ENCODE results near the gene HK3. TPM values are rescaled to one million over a fixed set of nuclear protein-coding genes. Genes with fewer than 3 reads are reported as not detected.

The HK3 gene
- total RNA-seq, 1 experiment from 2014 or later: not detected

GRCh38 chr5:176847726-176848290, 51.3 kb downstream of the HK3 start:
- peak; percentile 78 for DNase-seq
- Histone ChIP-seq H3K27me3 (ENCODE audit: control insufficient read depth, insufficient read depth, low read length) (no peaks in the 10 kb centered on the region), H3K4me3 (ENCODE audit: insufficient read depth, low read depth, low read length) (no peak overlapping the region), H3K36me3 (replicated peaks; ENCODE audit: control insufficient read depth, insufficient read depth, low read length) (no peaks in the 10 kb centered on the region)

GRCh38 chr5:176847148-176847547, 52.0 kb downstream of the HK3 start:
- H3K36me3 ChIP-seq (replicated peaks; ENCODE audit: control insufficient read depth, insufficient read depth, low read length): no peaks in the 10 kb centered on the region
- DNase-seq: no peak
- H3K4me3 ChIP-seq (ENCODE audit: insufficient read depth, low read depth, low read length): no peak overlapping the region
- H3K27me3 ChIP-seq (ENCODE audit: control insufficient read depth, insufficient read depth, low read length): no peaks in the 10 kb centered on the region

DNA sequence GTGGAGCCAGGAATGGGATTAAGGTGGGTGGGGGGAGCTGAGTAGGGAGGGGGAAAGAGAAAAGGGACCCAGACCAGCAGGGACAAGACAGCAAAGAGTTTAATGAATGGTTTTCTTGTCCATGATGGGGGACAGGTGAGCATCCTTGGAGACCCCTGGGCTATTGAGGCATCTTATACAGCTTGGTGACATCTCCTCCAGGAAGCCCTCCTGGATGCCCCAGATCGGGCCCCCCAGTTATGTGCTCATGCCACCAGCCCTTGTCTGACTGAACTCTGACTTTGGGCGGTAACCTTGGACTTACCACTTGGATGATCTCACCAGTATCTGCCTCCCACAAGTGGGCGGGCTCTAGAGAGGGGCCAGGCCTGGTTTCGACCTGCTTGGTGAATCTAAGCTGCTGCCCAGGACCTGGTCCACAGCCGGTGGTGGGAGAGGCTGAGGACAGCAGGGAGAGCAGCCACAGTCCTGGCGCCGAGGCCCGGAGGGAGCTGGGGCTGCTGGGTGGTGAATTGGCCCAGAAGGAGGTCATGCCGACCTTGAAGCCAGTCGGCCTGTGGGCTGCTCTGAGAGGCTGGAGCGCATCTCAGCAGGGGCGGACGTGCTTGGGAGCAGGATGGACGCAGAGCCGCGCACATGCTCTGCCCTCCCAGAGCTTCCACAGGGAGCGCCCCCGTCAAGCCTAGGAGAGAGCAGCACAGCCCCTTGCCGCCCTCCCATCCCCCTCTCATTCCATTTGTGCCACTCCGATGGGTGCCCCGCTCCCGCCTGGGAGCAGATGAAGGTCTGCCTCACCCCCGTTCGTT, 52.6 kb downstream of the HK3 start:
- Histone ChIP-seq H3K36me3 (replicated peaks; ENCODE audit: control insufficient read depth, insufficient read depth, low read length) (no peaks in the 10 kb centered on the region), H3K27me3 (ENCODE audit: control insufficient read depth, insufficient read depth, low read length) (no peaks in the 10 kb centered on the region), H3K4me3 (ENCODE audit: insufficient read depth, low read depth, low read length) (no peak overlapping the region)
- no peak for DNase-seq

DNA sequence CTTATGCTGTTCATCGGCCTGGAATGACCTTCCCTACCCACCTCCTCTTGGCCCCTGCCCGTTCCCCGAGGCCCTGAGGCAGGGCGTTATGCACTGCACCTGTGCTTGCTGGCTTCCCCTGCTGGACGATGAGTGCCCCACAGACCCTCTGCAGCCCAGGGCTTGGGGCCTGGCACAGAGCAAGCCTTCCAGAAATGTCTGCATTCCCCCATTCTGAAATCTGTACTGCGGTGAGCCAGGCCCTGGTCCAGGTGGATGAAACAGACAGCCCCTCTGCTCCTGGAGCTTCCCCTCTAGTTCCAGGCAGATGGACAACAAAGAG, 53.8 kb downstream of the HK3 start:
- Histone ChIP-seq H3K4me3 (ENCODE audit: insufficient read depth, low read depth, low read length) (no peak overlapping the region), H3K36me3 (replicated peaks; ENCODE audit: control insufficient read depth, insufficient read depth, low read length) (no peaks in the 10 kb centered on the region), H3K27me3 (ENCODE audit: control insufficient read depth, insufficient read depth, low read length) (no peaks in the 10 kb centered on the region)
- no peak for DNase-seq

DNA sequence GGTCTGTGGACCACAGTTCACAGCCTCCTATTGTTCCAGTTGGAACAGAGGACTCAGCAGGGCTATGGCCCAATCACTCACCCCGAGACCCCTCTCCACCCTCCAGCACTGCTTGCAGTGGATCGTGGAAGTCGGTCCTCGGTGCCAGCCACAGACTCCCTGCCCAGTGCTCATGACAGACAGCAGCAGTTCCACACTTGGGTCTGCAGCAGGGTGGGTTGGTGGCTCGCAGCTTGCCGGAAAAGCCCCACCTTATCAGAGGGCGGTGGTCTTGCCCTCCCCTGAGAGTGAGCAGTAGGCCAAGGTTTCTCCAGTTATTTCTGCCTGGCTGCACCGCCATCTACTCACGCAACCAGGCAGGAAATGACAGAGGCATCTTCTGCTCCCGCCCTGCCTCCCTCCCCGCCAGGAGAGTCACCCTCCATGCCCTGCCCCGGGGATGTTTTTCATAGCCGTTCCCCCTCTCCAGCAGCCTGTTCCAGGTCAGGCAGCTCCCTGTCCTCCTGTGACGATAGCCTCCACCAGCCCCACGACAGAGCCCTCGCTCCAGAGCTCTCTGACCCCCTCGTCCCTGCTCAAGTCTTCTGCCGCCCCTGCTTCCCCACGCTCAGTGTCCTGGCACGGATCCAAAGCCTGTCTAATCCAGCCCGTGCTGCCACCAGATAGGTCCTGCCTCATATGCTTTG, 54.3 kb downstream of the HK3 start:
- no peak overlapping the region for H3K4me3 ChIP-seq (ENCODE audit: insufficient read depth, low read depth, low read length)
- DNase-seq: no peak
- H3K36me3 ChIP-seq (replicated peaks; ENCODE audit: control insufficient read depth, insufficient read depth, low read length): no peaks in the 10 kb centered on the region
- H3K27me3 ChIP-seq (ENCODE audit: control insufficient read depth, insufficient read depth, low read length): no peaks in the 10 kb centered on the region; the same call in 1 of the 2 replicates

DNA sequence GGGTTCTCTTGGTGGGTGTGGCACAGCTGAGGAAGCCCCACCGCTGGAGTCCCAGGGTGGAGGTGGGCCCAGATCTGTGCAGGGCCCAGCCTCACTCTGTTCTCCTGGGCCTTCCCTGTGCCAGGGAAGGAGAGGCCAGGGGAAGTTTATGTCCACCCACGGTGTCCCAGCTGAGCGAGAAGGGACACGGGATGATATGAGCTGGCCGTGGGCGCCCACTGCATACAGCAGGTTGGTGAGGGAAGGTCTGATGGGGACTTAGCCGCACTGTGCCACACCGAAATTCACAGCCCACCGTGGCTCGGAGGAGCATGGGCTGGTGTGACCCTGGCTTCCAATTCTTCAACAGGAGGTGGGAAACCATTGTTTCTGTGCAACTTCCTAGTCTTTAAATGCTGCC, 54.9 kb downstream of the HK3 start:
- H3K27me3 ChIP-seq (ENCODE audit: control insufficient read depth, insufficient read depth, low read length): no peaks in the 10 kb centered on the region; the same call in none of the 2 replicates
- DNase-seq: no peak
- no peaks in the 10 kb centered on the region for H3K36me3 ChIP-seq (replicated peaks; ENCODE audit: control insufficient read depth, insufficient read depth, low read length)
- no peak overlapping the region for H3K4me3 ChIP-seq (ENCODE audit: insufficient read depth, low read depth, low read length)

DNA sequence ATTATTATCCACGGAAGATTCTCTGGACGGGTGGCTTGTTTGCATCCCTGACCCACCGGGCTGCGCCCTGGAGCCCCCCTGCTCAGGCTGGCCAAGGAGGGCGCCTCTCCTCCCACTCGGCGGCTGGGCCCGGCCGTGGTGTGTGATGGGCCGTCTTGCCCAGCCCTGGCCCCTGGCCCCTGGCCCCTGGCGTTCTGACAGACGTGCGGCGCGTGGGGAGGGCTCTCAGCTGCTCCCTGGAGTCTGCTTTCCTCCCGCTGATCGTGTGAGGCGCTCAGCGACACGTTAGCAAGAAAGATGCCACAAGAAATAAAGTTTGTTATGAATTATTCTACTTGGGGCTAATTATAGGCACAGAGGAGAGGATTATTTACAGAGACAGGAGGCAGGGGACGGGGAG, 55.5 kb downstream of the HK3 start:
- no peak for DNase-seq
- peaks cover 6% of the 10 kb centered on the region for H3K27me3 ChIP-seq (ENCODE audit: control insufficient read depth, insufficient read depth, low read length)
- no peaks in the 10 kb centered on the region for H3K36me3 ChIP-seq (replicated peaks; ENCODE audit: control insufficient read depth, insufficient read depth, low read length)
- no peak overlapping the region for H3K4me3 ChIP-seq (ENCODE audit: insufficient read depth, low read depth, low read length)

GRCh38 chr5:176837707-176838115, 61.4 kb downstream of the HK3 start:
- H3K36me3 ChIP-seq (replicated peaks; ENCODE audit: control insufficient read depth, insufficient read depth, low read length): no peaks in the 10 kb centered on the region
- peaks cover 13% of the 10 kb centered on the region for H3K27me3 ChIP-seq (ENCODE audit: control insufficient read depth, insufficient read depth, low read length)
- DNase-seq: peak; percentile 93
- no peak overlapping the region for H3K4me3 ChIP-seq (ENCODE audit: insufficient read depth, low read depth, low read length)

- Histone ChIP-seq H3K27me3 (ENCODE audit: control insufficient read depth, insufficient read depth, low read length) (peaks cover 13% of the 10 kb centered on the region), H3K36me3 (replicated peaks; ENCODE audit: control insufficient read depth, insufficient read depth, low read length) (no peaks in the 10 kb centered on the region), H3K4me3 (ENCODE audit: insufficient read depth, low read depth, low read length) (no peak overlapping the region)
- DNase-seq: no peak
These were observed 62.1 kb downstream of the HK3 start for GRCh38 chr5:176836811-176837706.

- no peaks in the 10 kb centered on the region for H3K36me3 ChIP-seq (replicated peaks; ENCODE audit: control insufficient read depth, insufficient read depth, low read length)
These were observed 63.2 kb downstream of the HK3 start for GRCh38 chr5:176835918-176836317.

GRCh38 chr5:176833286-176833685, 65.9 kb downstream of the HK3 start:
- Histone ChIP-seq H3K4me3 (ENCODE audit: insufficient read depth, low read depth, low read length) (no peak overlapping the region), H3K36me3 (replicated peaks; ENCODE audit: control insufficient read depth, insufficient read depth, low read length) (no peaks in the 10 kb centered on the region), H3K27me3 (ENCODE audit: control insufficient read depth, insufficient read depth, low read length) (peaks cover 3% of the 10 kb centered on the region)
- DNase-seq: no peak

More at GRCh38 chr5:176835918-176836317, 63.2 kb downstream of the HK3 start:
- H3K4me3 ChIP-seq (ENCODE audit: insufficient read depth, low read depth, low read length): no peak overlapping the region
- no peak for DNase-seq
- peaks cover 13% of the 10 kb centered on the region for H3K27me3 ChIP-seq (ENCODE audit: control insufficient read depth, insufficient read depth, low read length)

DNA sequence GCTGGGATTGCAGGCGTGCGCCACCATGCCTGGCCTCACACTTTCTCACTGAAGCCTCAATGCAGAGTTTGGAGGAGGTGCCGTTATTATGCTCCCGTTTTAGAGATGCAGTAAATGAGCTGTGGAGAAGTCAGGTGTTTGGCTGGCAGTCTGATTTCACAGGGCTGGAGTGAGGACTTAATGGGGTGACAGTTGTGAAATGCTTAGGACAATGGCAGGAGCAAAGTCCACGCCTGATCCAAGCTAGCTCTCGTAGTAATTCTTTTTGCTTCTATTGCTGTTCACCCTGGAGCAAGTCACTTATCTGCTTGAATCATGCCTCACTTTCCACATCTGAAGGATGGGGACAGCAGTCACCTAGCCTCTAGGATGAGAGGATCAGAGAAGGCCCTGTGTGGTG, 67.0 kb downstream of the HK3 start:
- no peak for DNase-seq
- Histone ChIP-seq H3K36me3 (replicated peaks; ENCODE audit: control insufficient read depth, insufficient read depth, low read length) (no peaks in the 10 kb centered on the region), H3K4me3 (ENCODE audit: insufficient read depth, low read depth, low read length) (no peak overlapping the region), H3K27me3 (ENCODE audit: control insufficient read depth, insufficient read depth, low read length) (no peaks in the 10 kb centered on the region)

GRCh38 chr5:176831425-176831824, 67.7 kb downstream of the HK3 start:
- no peak for DNase-seq

GRCh38 chr5:176830995-176831423, 68.1 kb downstream of the HK3 start:
- DNase-seq: no peak
- H3K4me3 ChIP-seq (ENCODE audit: insufficient read depth, low read depth, low read length): no peak overlapping the region
- H3K27me3 ChIP-seq (ENCODE audit: control insufficient read depth, insufficient read depth, low read length): no peaks in the 10 kb centered on the region
- H3K36me3 ChIP-seq (replicated peaks; ENCODE audit: control insufficient read depth, insufficient read depth, low read length): no peaks in the 10 kb centered on the region

More at GRCh38 chr5:176831425-176831824, 67.7 kb downstream of the HK3 start:
- Histone ChIP-seq H3K36me3 (replicated peaks; ENCODE audit: control insufficient read depth, insufficient read depth, low read length) (no peaks in the 10 kb centered on the region), H3K27me3 (ENCODE audit: control insufficient read depth, insufficient read depth, low read length) (no peaks in the 10 kb centered on the region), H3K4me3 (ENCODE audit: insufficient read depth, low read depth, low read length) (no peak overlapping the region)
